ENCODE data around the gene SKP1. TPM values are rescaled to one million over a fixed set of nuclear protein-coding genes. Genes with fewer than 3 reads are reported as not detected.
"Not testable (repeated sequence)": the region's sequence is repeated elsewhere in the genome, so short reads cannot be mapped to it uniquely, and the experiment has no call there.

Gene SKP1
- total RNA-seq, 4 donors from 2014 or later, result 229 to 275 (median 253) TPM

- intact Hi-C loops (cut with DNase I; ENCODE audit: low total_unique reads), result no loop called here
- H3K4me3 ChIP-seq (ENCODE audit: low read depth, poor library complexity, severe bottlenecking), result no peak overlapping the region
- DNase-seq (ENCODE audit: low spot score in 2 of 2), result no peak
- TF ChIP-seq POLR2A (IDR thresholded peaks at IDR 0.05), result no peak
- no peak for TF ChIP-seq CTCF (IDR thresholded peaks at IDR 0.05)
- WGBS, 2 donors, result 75 to 78% methylated on average over 2 of the region's 2 CpGs
These were observed 39.0 kb upstream of the SKP1 start for GRCh38 chr5:134215757-134216156.

- H3K4me3 ChIP-seq (ENCODE audit: low read depth, poor library complexity, severe bottlenecking); DNase-seq (ENCODE audit: low spot score in 2 of 2); intact Hi-C loops (cut with DNase I; ENCODE audit: low total_unique reads): not testable (repeated sequence)
- WGBS, 2 donors, result 90 to 91% methylated on average over 14 of the region's 14 CpGs
These were observed 34.7 kb upstream of the SKP1 start for GRCh38 chr5:134211263-134212031.

- TF ChIP-seq CTCF (IDR thresholded peaks at IDR 0.05) (no peak), POLR2A (IDR thresholded peaks at IDR 0.05) (no peak)
- intact Hi-C loops (cut with DNase I; ENCODE audit: low total_unique reads), result no loop called here
- H3K4me3 ChIP-seq (ENCODE audit: low read depth, poor library complexity, severe bottlenecking), result no peak overlapping the region
- 81 to 83% methylated on average over 14 of the region's 14 CpGs for WGBS, 2 donors
- no peak for DNase-seq (ENCODE audit: low spot score in 2 of 2)
These were observed 32.9 kb upstream of the SKP1 start for GRCh38 chr5:134209477-134210245.

GRCh38 chr5:134207696-134208095 lies 30.9 kb upstream of the SKP1 start:
- TF ChIP-seq POLR2A (IDR thresholded peaks at IDR 0.05) (no peak), CTCF (IDR thresholded peaks at IDR 0.05) (no peak)
- H3K4me3 ChIP-seq (ENCODE audit: low read depth, poor library complexity, severe bottlenecking), result no peak overlapping the region
- DNase-seq (ENCODE audit: low spot score in 2 of 2), result no peak
- WGBS, 2 donors, result 83 to 97% methylated on average over 1 of the region's 1 CpG
- intact Hi-C loops (cut with DNase I; ENCODE audit: low total_unique reads), result no loop called here

GRCh38 chr5:134206627-134207160 lies 29.9 kb upstream of the SKP1 start:
- WGBS, 2 donors, result 80 to 82% methylated on average over 7 of the region's 7 CpGs
- no peak overlapping the region for H3K4me3 ChIP-seq (ENCODE audit: low read depth, poor library complexity, severe bottlenecking)
- TF ChIP-seq CTCF (IDR thresholded peaks at IDR 0.05), result no peak
- no peak for TF ChIP-seq POLR2A (IDR thresholded peaks at IDR 0.05)
- no peak for DNase-seq (ENCODE audit: low spot score in 2 of 2)
- intact Hi-C loops (cut with DNase I; ENCODE audit: low total_unique reads), result no loop called here

GRCh38 chr5:134204575-134204974 lies 27.8 kb upstream of the SKP1 start:
- intact Hi-C loops (cut with DNase I; ENCODE audit: low total_unique reads), result no loop called here
- WGBS, 2 donors, result 94 to 95% methylated on average over 4 of the region's 4 CpGs

More at GRCh38 chr5:134204575-134204974, 27.8 kb upstream of the SKP1 start:
- no peak for TF ChIP-seq CTCF (IDR thresholded peaks at IDR 0.05)
- no peak for TF ChIP-seq POLR2A (IDR thresholded peaks at IDR 0.05)
- no peak overlapping the region for H3K4me3 ChIP-seq (ENCODE audit: low read depth, poor library complexity, severe bottlenecking)
- no peak for DNase-seq (ENCODE audit: low spot score in 2 of 2)
